H9 (cell line): Measurements from ENCODE around the gene ELAPOR2. TPM values are rescaled to one million over a fixed set of nuclear protein-coding genes. Genes with fewer than 3 reads are reported as not detected.
"Not testable (repeated sequence)": the region's sequence is repeated elsewhere in the genome, so short reads cannot be mapped to it uniquely, and the experiment has no call there.

Experiments used
- DNase-seq: peaks from one replicate; pipeline ENCODE4 v3.0.0-alpha.2; 2017
- H2AFZ ChIP-seq: one replicate; pipeline ENCODE4 v1.6.1; 2013; ENCODE audit warnings: mild to moderate bottlenecking, low read length, control low read depth, moderate library complexity
- H2AK5ac ChIP-seq: 2 replicates; pipeline ENCODE4 v1.6.1; 2013; ENCODE audit warnings: low read length, control low read depth, mixed read lengths; ENCODE audit not compliant: insufficient read length
- H2BK120ac ChIP-seq: one replicate; pipeline ENCODE4 v1.6.1; 2013; ENCODE audit warnings: low read depth, mild to moderate bottlenecking, low read length, control low read depth, inconsistent platforms; ENCODE audit not compliant: poor library complexity, severe bottlenecking
- H2BK12ac ChIP-seq: 2 replicates; pipeline ENCODE4 v1.6.1; 2013; ENCODE audit warnings: low read length, control low read depth, mixed read lengths, low read depth; ENCODE audit not compliant: insufficient read length
- H2BK15ac ChIP-seq: 2 replicates; pipeline ENCODE4 v1.6.1; 2013; ENCODE audit warnings: low read depth, low read length, control low read depth
- H2BK20ac ChIP-seq: one replicate; pipeline ENCODE4 v1.6.1; 2013; ENCODE audit warnings: low read depth, mild to moderate bottlenecking, low read length, control low read depth, inconsistent platforms; ENCODE audit not compliant: poor library complexity, severe bottlenecking
- H2BK5ac ChIP-seq: 2 replicates; pipeline ENCODE4 v1.6.1; 2013; ENCODE audit warnings: low read length, control low read depth, mixed read lengths; ENCODE audit not compliant: insufficient read length
- H3K14ac ChIP-seq: 2 replicates; pipeline ENCODE4 v1.6.1; 2013; ENCODE audit warnings: low read length, control low read depth; ENCODE audit not compliant: insufficient read depth
- H3K18ac ChIP-seq: 2 replicates; pipeline ENCODE4 v1.6.1; 2013; ENCODE audit warnings: low read depth, mild to moderate bottlenecking, mixed read lengths, low read length, control low read depth; ENCODE audit not compliant: insufficient read length
- H3K23ac ChIP-seq: 2 replicates; pipeline ENCODE4 v1.6.1; 2013; ENCODE audit warnings: low read length, control low read depth, mixed read lengths, low read depth; ENCODE audit not compliant: insufficient read length
- H3K23me2 ChIP-seq: 2 replicates; pipeline ENCODE4 v1.6.1; 2013; ENCODE audit warnings: low read depth, mild to moderate bottlenecking, mixed read lengths, low read length, control low read depth; ENCODE audit not compliant: insufficient read length, poor library complexity, severe bottlenecking
- H3K27ac ChIP-seq: 2 replicates; pipeline ENCODE4 v1.5.1; 2013; ENCODE audit warnings: low read length, control low read depth, mixed read lengths, low read depth; ENCODE audit not compliant: insufficient read length
- H3K27me3 ChIP-seq: 2 replicates; pipeline ENCODE4 v1.6.1; 2013; ENCODE audit warnings: low read length, control low read depth, inconsistent platforms; ENCODE audit not compliant: insufficient read depth
- H3K4ac ChIP-seq: 2 replicates; pipeline ENCODE4 v1.6.1; 2013; ENCODE audit warnings: low read depth, mild to moderate bottlenecking, control low read depth, inconsistent platforms, low read length, moderate library complexity
- H3K4me1 ChIP-seq: 2 replicates; pipeline ENCODE4 v1.6.1; 2013; ENCODE audit warnings: low read length, control low read depth, inconsistent platforms; ENCODE audit not compliant: insufficient read depth
- H3K4me2 ChIP-seq: 2 replicates; pipeline ENCODE4 v1.6.1; 2013; ENCODE audit warnings: low read length, control low read depth, mixed read lengths; ENCODE audit not compliant: insufficient read length, insufficient read depth
- H3K56ac ChIP-seq: 2 replicates; pipeline ENCODE4 v1.6.1; 2013; ENCODE audit warnings: low read depth, mild to moderate bottlenecking, mixed read lengths, low read length, control low read depth; ENCODE audit not compliant: insufficient read length
- H3K79me1 ChIP-seq: 2 replicates; pipeline ENCODE4 v1.6.1; 2013; ENCODE audit warnings: low read depth, mild to moderate bottlenecking, moderate library complexity, low read length, control low read depth, inconsistent platforms; ENCODE audit not compliant: insufficient read depth, poor library complexity, severe bottlenecking
- H3K79me2 ChIP-seq: 2 replicates; pipeline ENCODE4 v1.6.1; 2013; ENCODE audit warnings: low read length, control low read depth, inconsistent platforms; ENCODE audit not compliant: insufficient read depth
- H3K9ac ChIP-seq: 2 replicates; pipeline ENCODE4 v1.6.1; 2013; ENCODE audit warnings: low read length, control low read depth, mixed read lengths; ENCODE audit not compliant: insufficient read length; ENCODE audit errors: extremely low read depth
- H3K9me3 ChIP-seq: one replicate; pipeline ENCODE4 v1.6.1; 2013; ENCODE audit warnings: low read depth, low read length, inconsistent platforms; ENCODE audit not compliant: control insufficient read depth
- H3T11ph ChIP-seq: one replicate; pipeline ENCODE4 v1.6.1; 2013; ENCODE audit warnings: mild to moderate bottlenecking, low read length, control low read depth, inconsistent platforms
- H4K20me1 ChIP-seq: one replicate; pipeline ENCODE4 v1.6.1; 2013; ENCODE audit not compliant: control insufficient read depth, insufficient read length, insufficient read depth
- H4K5ac ChIP-seq: 2 replicates; pipeline ENCODE4 v1.6.1; 2013; ENCODE audit warnings: low read depth, mild to moderate bottlenecking, mixed read lengths, low read length, control low read depth; ENCODE audit not compliant: insufficient read length
- H4K8ac ChIP-seq: replicated peaks from 2 replicates; pipeline ENCODE4 v1.6.1; 2013; ENCODE audit warnings: low read length, control low read depth, mixed read lengths, low read depth; ENCODE audit not compliant: insufficient read length
- H4K91ac ChIP-seq: 2 replicates; pipeline ENCODE4 v1.6.1; 2013; ENCODE audit warnings: low read depth, mild to moderate bottlenecking, moderate library complexity, mixed read lengths, low read length, control low read depth; ENCODE audit not compliant: insufficient read length
- H3K27ac Mint-ChIP-seq, 3 experiments: 2 replicates in 2 of 3; 3 replicates in 1 of 3; pipeline ENCODE4 v1.8.0; 2020 to 2021; ENCODE audit warnings: mixed read lengths in 3 of 3, mild to moderate bottlenecking in 1 of 3, moderate library complexity in 1 of 3
- H3K27me3 Mint-ChIP-seq: 2 replicates; pipeline ENCODE4 v1.8.0; 2021; ENCODE audit warnings: low read depth, mild to moderate bottlenecking, moderate library complexity, mixed read lengths
- H3K36me3 Mint-ChIP-seq, 3 experiments: 2 replicates in 2 of 3; 3 replicates in 1 of 3; pipeline ENCODE4 v1.8.0; 2020 to 2021; ENCODE audit warnings: low read depth in 3 of 3, mixed read lengths in 3 of 3; ENCODE audit not compliant: insufficient read depth in 1 of 3
- H3K4me1 Mint-ChIP-seq, 2 experiments: 2 replicates each; pipeline ENCODE4 v1.8.0; 2020; ENCODE audit warnings: mixed read lengths in 2 of 2
- H3K4me3 Mint-ChIP-seq, 2 experiments: 2 replicates in 1 of 2; 3 replicates in 1 of 2; pipeline ENCODE4 v1.8.0; 2020 to 2021; ENCODE audit warnings: mild to moderate bottlenecking in 2 of 2, mixed read lengths in 2 of 2, moderate library complexity in 1 of 2
- H3K9me3 Mint-ChIP-seq, 2 experiments: 2 replicates in 1 of 2; 3 replicates in 1 of 2; pipeline ENCODE4 v1.8.0; 2020; ENCODE audit warnings: mild to moderate bottlenecking in 2 of 2, mixed read lengths in 2 of 2, moderate library complexity in 1 of 2
- CTCF ChIP-seq: fragments of 200-600 bp; sonication (generic); conservative IDR thresholded peaks from 3 replicates; pipeline ENCODE4 v1.8.0; 2021; ENCODE audit warnings: antibody characterized with exemption, mild to moderate bottlenecking
- WGBS: extraction: QIAGEN DNeasy Blood & Tissue Kit; methylation state at CpG from one replicate; pipeline ENCODE4 v1.1.7; 2013; ENCODE audit warnings: missing lambda C conversion rate, low lambda C conversion rate, mixed read lengths; ENCODE audit not compliant: insufficient read length; ENCODE audit errors: extremely low coverage; 5-methylcytosine and 5-hydroxymethylcytosine counted together
- total RNA-seq: library from RNA; stranded (reverse); gene quantifications from 2 replicates; pipeline ENCODE4 v1.2.1, GENCODE V29; 2021

ELAPOR2 gene
- total RNA-seq, 1 experiment from 2014 or later: 36.8 TPM

- no peaks in the 10 kb centered on the region for H4K20me1 ChIP-seq
- H4K91ac ChIP-seq: no peak overlapping the region
- no peak overlapping the region for H2BK15ac ChIP-seq
- no peak overlapping the region for H3K18ac ChIP-seq
- no peak for TF ChIP-seq CTCF
- Mint-ChIP-seq H3K27ac (no peak overlapping the region), H3K4me1 (no peaks in the 10 kb centered on the region), H3K9me3 (peaks cover 3 to 5% of the 10 kb centered on the region in 2 experiments; a peak in 3 of 5 replicates), H3K36me3 (peaks cover 0 to 8% (median 0%) of the 10 kb centered on the region in 3 experiments; a peak in 3 of 7 replicates), H3K27me3 (no peaks in the 10 kb centered on the region), H3K4me3 (no peak overlapping the region)
- H3K79me2 ChIP-seq: no peaks in the 10 kb centered on the region
- no peaks in the 10 kb centered on the region for H3K9me3 ChIP-seq
- H3K4me2 ChIP-seq: no peak overlapping the region
- no peaks in the 10 kb centered on the region for H3K23me2 ChIP-seq
- no peaks in the 10 kb centered on the region for H3K4me1 ChIP-seq
- no peak overlapping the region for H4K5ac ChIP-seq
- H2BK5ac ChIP-seq: no peak overlapping the region
- no peak overlapping the region for H2BK120ac ChIP-seq
- no peaks in the 10 kb centered on the region for H3K79me1 ChIP-seq
- DNase-seq: no peak
- H3K9ac ChIP-seq: no peak overlapping the region
- WGBS: no CpG with 5 or more reads among the region's 2 CpGs
- H2BK12ac ChIP-seq: no peak overlapping the region
- no peak overlapping the region for H2AFZ ChIP-seq
- H3K23ac ChIP-seq: no peak overlapping the region
- no peak overlapping the region for H3K56ac ChIP-seq
- H4K8ac ChIP-seq: no peak overlapping the region
- H2AK5ac ChIP-seq: no peak overlapping the region
- no peaks in the 10 kb centered on the region for H3K27me3 ChIP-seq
- no peak overlapping the region for H3K14ac ChIP-seq
- H2BK20ac ChIP-seq: no peak overlapping the region
- H3K4ac ChIP-seq: no peak overlapping the region
- no peak overlapping the region for H3T11ph ChIP-seq
- no peak overlapping the region for H3K27ac ChIP-seq
These were observed 40.9 kb upstream of the ELAPOR2 start for GRCh38 chr7:87100326-87100725.

DNA sequence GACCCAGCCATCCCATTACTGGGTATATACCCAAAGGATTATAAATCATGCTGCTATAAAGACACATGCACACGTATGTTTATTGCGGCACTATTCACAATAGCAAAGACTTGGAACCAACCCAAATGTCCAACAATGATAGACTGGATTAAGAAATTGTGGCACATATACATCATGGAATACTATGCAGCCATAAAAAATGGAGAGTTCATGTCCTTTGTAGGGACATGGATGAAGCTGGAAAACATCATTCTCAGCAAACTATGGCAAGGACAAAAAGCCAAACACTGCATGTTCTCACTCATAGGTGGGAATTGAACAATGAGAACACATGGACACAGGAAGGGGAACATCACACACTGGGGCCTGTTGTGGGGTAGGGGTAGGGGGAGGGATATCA is 37.9 kb upstream of the ELAPOR2 start:
- not testable (repeated sequence) for H3K56ac ChIP-seq, H2BK120ac ChIP-seq, H4K8ac ChIP-seq, H3K27me3 ChIP-seq, H3K79me1 ChIP-seq, H3K23ac ChIP-seq, H2AK5ac ChIP-seq, H4K20me1 ChIP-seq, H2BK12ac ChIP-seq, DNase-seq, H3K18ac ChIP-seq, H3K4me1 ChIP-seq, H2BK15ac ChIP-seq, H3K4ac ChIP-seq, H3K9me3 ChIP-seq, H3K27ac ChIP-seq, H3K23me2 ChIP-seq, H3K9me3 Mint-ChIP-seq, H3K9ac ChIP-seq, H4K5ac ChIP-seq, H3K36me3 Mint-ChIP-seq, H3K4me3 Mint-ChIP-seq, H2BK5ac ChIP-seq, H3K4me1 Mint-ChIP-seq, H2BK20ac ChIP-seq, H3K14ac ChIP-seq, H3K27me3 Mint-ChIP-seq, H3T11ph ChIP-seq, H3K79me2 ChIP-seq, H3K27ac Mint-ChIP-seq, H4K91ac ChIP-seq, H3K4me2 ChIP-seq, H2AFZ ChIP-seq
- WGBS: no CpG with 5 or more reads among the region's 2 CpGs
